ENCODE measurements around the gene TOMM7.

TOMM7 gene

DNA sequence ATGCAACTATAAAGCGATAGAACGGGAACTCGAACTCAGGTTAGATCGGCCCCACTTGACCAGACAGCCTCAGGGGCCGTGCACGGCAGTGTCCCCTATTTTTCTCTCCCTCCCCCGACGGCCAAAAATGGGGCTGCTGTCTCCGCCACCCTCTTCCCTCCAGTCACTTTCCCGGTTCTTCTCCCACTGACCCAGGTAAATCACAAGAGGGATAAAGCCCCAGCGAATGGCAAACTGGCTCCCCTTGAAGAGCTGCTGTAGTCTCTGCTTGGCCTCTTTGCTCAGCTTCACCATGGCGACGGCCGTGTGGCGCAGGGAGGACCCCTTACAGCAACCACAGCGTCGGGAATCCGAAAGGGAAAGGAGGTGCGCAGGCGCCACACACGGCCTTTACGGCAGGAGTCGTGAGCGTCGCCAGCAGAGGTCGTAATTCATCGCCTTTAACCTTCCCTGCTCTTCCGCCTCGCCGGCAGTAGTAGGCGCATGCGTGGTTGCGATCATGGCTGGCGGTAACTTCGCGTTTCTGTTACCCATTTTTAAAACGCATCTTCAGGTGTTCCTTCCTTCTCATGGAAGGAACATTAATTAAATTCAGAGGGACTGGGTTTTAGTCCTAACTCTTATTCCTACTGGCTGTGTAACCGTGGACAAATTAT, at the start of gene TOMM7:
Gene TOMM7, minus strand, starts transcription at position 364 of the 656 bp plus-strand sequence. Its CDS starts 70 bp downstream, at position 294.
- DNase-seq: peak; percentile 98

DNA sequence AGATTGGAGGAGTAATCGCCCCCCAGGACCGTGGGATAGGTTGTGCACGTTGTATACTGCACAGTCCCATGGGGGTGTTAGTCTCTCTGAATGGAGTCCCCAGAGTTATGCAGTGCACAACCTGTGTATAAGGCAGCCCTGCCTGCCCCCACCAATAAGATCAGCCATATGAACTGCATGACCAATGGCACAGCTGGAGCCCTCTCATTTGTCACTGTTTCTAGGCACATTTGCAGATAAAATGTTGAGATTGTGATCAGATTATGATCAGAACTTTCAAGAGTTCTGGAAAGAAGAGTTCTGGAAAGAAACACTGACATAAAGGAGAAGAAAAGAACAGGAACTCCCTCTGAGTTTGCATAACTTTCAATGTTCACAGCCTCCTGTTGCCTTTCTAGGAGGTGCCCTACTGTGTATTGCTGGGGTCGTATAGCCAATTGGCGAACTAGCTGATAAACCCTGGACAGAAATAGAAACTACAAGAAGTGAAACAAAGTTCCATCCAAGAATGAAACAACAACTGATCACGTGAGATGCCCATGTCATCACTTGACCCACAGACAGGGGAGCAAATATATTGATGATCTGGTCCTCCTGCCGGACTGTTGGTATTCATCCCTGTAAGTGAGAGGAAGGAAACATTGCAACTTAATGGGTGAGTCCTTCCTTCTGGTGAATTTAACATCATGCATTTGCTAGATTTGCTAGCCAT, 49.6 kb upstream of the TOMM7 start:
- no peak for DNase-seq

DNA sequence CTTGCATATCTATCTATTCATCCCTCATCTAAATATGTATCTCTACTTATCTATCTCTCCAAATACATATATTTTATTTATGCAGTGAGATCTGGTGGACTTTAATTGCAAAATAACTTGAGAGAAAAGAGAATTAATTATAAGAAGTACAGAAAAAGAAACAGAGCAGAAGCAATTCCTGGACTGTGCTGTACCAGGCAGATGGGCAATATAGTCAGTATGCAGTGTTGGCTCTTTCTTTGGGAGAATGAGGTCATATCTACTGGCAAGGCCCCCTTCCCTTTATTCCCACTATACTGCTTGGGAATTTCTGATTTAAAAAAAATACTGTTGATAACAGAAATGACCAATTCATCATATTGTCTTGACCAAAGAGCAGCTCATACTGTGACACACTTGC, 49.0 kb upstream of the TOMM7 start:
- DNase-seq: no peak

DNA sequence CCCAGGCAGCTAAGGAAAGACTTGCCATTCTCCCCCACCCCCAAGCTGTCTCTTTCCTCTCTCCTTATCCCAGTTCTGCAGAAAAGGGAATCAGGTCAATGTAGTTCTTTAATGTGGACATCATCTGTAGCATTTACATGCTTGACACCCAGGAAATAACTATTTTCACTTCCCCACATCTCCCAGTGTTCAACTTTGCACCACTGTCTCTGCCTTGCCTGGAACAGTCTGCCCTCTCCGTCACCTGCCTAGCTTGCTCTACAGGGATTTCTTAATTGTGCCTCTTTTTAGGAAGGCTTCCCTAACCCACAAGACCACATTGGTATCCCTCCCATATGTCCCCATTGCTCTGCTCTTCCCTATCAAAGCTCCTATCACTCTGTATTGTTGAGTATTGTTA, 45.9 kb upstream of the TOMM7 start:
- no peak for DNase-seq

DNA sequence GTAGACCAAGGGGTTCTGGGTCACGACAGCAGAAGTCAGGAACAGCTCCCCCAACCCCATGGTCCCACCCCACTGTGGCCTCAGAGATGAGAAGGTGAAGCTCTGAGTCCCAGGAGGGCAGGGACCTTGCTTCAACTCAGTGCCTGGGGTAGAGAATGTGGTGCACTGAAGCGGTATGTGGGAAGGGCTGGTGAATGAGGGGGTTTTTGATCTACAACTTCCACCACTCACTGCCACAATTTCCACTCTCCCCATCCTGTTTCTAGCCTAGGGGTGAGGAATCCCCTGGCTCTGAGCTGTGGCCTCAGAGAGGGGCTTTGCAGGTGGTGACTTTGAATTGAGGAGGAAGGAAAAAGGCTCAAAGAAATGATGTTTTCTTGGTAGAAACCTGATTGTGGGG, 44.9 kb upstream of the TOMM7 start:
- DNase-seq: no peak

DNA sequence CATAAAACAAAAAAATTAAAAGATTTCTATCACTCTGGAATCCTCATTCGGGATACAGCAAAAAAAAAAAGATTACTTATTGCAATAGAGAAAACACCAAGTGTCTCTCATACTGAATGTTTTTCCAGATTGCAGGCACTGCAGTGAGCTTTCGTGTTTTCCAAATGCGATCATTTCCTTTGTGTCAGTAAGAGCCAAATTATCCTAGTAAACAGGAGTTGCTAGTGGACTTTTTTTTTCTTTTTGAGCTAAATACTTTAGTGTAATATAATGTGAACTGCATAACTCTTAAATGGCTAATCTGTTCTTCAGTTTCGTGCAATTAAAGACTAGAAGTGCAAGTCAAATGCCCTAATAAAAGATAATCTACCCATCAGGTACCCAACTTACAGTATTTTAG, 44.4 kb upstream of the TOMM7 start:
- DNase-seq: no peak

DNA sequence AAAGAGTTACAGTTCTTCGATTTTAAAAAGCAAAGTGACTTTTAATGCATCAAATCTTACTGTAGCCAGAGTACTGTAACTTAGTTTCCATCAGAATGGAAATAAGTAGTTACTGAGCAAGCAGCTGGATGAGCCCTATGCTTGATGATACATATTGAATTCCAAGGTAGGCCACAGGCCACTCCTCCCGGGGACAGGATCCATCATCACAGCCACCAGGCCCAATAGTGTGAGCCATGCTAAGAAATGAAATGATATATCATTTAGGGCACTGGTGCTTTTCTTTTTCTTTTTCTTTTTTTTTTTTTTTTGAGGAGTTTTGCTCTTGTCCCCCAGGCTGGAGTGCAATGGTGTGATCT, 42.9 kb upstream of the TOMM7 start:
- DNase-seq: no peak

DNA sequence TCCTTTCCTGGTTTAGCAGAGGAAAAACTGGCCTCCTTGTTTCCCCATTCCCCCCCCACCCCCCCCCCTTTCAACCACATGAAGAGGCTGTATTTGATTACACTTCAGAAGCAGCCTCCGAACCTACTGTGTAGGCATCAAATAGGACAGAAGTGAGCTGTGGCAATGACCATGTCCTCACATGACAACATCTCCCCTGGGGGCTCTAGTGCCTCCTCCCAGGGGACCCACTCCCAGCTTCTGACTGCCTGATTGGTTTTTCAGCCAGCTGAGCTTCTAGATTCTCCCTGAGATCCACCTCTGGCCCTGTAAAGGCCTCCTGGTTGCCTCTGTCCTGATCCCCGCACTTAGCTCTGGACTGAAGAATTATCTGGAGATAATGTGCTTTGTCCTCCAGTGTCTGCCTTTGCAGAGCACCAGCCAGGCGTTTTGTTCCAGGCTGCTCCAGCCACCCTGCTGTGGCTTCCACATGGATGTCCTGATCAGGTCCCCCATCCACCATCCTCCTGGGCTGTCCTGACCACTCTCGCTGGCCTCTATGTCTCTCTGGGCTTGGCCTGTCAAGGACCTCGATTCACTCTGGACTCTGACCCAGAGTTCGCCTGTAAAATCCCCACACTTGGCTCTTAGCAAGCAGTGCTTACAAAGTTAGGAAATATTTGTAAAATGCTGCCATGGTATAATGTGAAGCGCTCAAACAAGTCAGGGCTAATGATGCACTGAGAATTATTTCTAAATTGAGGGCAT, 42.4 kb upstream of the TOMM7 start:
- no peak for DNase-seq

DNA sequence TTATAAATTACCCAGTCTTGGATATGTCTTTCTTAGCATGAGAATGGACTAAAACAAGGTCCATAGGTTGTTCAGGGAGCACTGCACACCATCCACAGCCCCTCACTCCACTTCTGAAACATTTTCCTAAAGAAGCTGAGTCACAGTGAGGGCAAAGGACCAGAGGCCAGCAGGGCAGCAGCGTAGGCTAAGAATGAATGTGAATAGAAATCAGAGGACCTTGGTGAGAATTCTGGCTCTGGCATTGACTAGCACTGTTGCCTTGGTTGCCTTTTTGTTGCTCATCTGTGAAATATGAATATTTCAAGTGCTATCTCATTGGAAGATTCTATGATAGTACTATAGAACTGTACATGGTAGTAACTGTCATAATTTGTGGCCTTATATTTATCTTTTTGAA, 41.7 kb upstream of the TOMM7 start:
- DNase-seq: no peak

DNA sequence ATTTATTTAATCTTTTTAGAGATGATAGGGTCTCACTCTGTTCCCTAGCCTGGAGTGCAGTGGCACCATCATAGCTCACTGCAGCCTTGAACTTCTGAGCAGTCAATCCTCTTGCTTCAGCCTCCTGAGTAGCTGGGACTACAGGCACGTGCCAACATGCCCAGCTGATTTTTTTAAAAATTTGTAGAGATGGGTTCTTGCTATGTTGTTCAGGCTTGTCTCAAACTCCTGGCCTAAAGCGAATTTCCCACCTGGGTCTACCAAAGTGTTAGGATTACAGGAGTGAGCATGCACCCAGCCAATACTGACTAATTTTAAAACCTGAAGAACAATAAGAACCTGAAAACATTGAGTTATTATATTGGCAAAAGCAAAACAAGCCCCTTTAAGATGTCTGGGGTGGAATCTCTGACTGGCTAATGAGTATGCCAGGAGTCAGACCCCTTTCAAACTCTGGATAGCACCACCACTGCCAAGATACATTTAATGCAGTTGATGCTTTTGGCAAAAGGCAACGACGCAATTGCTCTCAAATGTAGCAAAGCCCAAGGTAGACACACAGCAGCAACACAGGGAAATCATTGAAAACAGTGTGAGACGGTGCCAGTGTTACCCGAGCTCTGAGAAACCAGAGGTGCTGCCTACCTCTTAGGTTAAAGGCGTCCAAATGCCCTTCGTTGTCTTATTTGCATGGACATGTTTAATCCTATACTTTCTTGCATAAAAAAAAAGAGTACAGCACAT, 40.7 kb upstream of the TOMM7 start:
- DNase-seq: no peak

DNA sequence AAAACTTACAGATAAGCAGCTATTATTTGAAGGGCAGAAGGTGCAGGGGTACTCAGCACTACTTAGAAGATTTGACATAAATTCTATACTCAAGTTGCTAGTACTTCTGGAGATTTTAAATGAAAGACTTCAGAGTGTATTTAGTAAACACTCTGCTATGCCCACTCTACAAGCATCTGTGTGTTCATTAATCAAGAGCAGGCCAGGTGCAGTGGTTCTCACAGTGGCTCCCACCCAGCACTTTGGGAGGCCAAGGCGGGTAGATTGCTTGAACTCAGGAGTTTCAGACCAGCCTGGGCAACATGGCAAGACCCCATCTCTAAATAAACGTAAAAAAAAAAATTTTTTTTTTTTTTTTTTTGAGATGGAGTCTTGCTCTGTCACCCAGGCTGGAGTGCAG, 38.9 kb upstream of the TOMM7 start:
- DNase-seq: no peak

DNA sequence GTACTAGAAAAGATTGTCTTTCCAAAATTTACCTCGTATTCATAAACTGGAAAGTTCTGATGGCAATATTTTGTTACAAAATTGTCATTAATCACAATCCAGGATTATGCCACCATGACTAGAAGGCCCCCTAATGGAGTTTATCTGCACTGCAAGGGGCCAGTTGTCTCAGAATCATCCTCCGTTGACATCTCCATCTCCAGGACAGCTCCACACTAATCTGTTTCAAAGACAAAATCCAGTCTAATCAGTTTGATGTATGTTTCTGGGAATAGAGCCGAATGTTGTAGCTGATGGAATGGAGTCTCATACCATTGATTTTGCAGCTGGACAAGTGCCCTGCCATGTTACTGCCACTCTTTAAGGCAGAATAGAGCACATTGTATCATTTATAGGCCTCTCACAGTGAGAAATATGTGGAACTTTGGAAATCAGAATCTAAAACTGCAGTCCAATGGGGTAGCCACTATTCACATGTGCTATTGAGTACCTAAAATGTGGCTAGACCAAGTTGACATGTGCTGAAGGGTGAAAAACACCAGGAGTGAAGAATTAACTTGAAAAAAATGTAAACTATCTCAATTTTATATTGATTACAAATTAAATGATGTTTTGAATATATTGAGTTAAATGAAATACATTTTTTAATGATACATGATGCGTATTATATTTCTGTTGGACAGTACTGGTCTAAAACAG, 38.3 kb upstream of the TOMM7 start:
- DNase-seq: no peak

DNA sequence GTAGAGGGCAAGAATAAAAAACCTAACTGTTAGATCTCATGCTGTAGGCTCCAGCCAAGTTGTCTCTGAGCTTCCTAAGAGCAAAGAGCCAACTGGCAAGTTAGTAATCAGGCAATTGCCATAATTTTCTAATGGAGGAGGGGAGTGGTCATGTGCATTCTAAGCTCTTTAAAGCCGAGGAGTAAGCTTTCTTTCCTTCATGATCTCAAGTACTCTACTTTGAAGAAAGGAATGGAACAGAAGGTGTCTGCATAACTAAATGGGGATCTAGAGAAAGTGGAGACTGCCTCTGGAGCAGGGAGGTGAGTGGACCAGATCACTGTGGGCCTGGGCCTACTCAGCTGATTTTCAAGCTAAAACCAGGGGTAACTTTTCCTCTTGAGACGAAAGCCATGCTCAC, 37.7 kb upstream of the TOMM7 start:
- no peak for DNase-seq

DNA sequence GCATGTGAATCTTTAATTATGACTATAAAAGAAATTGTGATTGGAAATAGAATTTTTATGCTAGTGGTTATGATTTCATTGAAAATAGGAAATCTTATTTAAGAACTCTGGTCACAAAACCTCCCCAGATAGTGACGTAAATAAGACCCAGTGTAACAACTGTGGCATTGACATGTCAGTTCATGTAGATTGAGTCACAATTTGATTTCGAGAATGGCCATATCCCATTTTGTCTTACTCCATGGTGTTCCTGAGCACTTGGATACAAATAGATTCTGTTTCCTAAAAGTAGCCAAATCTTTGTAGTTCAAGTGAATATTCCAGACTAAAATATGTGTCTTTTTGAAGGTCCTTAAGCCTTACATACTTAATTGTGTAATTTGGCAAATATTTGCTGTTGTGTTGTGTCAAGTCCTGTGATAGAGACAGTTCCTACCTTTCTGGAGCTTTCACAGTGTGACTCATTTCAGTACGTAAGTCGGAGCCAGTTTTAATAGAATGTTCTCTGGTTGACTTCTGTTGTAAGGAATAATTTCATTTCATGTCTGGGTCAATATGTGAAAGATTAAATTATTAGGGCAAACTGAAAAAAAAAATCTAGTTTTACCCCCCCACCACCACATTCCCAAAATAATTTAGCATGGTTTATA, 37.1 kb upstream of the TOMM7 start:
- no peak for DNase-seq

DNA sequence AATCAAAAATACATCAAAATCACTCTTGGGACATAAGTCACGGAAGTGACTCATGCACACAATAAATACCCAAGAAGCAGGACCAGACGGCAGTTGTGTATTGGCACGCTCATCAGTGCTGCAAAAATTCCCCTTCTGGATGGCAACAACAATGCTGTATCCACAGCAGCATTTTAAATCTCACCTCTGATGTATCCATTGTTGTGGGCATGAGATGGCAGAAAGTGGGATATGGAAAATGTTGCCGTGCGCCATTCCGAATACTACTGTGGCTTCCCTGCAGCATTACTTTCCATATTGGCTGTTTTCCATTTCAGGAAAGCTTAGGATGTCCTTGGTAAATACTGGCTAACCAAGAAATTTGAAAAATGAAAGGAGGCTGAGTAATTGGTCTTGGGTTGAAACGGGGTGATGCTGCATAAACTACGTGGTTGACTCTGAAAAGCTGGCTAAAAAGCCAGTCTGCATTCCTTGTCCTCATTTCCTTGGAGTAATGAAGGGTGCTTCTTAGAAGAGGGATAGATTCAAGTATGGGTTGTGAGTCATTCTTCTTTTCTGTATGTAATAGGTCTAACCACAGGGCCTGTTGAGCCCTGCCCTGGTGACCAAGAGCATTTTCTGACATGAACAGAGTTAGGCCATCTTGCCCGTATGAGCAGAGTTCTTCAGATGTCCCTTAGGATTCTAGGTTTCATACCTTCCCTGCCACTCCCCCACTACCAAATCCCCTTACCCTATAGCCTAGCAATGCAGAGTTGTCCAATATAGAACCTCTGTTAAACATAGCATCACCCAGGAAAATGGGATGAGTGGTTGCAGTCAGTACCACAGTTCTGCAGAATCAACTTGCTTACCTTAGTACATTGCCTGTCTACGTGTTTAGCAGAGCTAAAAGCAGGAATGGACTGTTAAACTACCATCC, 36.3 kb upstream of the TOMM7 start:
- no peak for DNase-seq

DNA sequence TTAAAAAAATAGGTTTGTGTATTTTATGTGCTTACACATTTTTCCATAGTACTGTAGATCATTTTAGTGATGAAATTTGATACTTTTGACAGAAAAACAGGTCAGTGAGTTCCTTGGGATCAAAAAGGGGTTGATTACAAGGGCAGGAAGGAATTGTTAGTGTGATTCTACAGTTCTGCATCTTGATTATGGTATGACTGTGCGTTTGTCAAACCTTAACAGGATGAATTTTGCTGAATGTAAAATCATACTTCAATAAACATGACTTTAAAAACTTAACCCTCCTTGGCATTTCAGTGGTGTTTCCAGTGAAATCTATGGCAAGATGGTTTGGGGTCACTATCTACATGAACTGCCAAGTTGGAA, 35.6 kb upstream of the TOMM7 start:
- no peak for DNase-seq

DNA sequence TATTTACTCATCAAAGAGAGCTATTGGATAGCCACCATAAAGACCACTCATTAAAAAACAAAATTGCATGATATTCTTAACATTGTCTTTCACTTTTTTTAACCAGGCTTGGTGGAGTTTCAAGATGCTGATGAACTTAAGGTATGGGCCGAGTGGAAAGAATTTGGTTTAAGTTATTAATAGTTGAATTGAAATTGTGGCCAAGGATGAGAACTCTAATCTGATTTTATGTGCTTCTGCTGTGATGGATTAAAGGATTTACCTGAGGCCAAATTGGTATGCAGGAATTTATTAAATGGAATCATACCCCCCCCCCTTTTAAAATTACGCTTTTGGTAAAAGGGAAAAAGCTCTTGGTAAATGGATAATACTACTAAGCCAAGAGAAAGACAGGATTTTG, 33.8 kb upstream of the TOMM7 start:
- no peak for DNase-seq

DNA sequence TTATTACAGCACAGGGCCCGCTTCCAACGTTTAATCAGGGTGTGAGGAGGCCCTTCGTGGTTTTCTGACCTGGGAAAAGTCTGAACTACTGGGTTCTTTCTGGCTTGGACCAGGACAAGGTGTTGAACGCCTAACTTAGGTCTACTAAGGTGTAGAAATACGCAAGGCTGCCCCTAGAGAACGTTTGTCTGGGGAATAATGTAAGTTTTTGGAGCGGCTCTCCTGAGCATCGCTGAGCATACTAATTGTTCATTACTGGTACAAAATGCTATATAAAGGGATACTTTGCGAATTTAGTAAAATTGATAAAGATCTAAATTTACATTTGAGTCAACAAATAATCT, 32.4 kb upstream of the TOMM7 start:
- DNase-seq: no peak

DNA sequence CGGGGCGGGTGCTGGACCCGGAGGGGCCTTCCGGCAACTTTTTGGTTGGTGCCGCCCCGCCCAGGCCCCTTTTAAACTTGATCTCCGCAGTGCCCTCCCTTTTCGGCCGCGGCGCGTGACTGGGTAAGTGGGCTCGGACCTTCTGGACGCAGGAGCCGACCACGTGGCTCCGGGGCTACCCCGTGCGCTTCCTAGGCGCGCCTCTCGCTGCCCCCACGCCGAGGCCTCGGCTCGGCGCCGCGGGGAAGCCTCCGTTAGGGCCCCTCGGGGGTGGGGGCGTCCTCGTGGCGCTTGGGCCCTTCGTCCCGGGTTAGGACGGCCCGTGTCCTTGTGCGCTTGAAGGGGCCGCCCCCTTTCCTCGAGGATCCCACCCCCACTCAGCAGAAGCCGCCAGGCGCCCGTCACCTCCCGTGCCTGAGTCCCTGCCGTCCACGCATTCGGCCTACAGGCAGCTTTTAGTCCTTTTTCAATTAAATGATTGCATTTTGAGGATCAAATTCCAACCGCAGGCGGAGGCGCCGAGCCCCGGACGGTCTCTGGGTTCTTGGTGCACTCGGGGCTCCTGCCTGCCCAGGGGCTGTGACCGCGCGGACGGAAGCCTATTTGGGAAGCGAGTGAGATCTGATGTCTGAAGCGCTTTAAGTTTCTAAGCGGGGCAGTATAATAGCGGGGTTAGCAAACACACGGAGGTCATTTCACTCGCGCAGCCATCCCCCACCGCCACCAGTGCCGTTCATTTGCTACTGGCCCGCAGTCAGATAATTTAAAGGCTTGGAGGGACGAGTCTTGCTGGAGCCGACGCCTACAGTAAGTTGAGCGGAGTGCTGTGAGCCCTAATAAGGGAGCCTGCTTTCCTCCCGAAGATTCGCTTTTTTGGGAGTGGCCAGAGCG, 31.8 kb upstream of the TOMM7 start:
- DNase-seq: peak; percentile 11

DNA sequence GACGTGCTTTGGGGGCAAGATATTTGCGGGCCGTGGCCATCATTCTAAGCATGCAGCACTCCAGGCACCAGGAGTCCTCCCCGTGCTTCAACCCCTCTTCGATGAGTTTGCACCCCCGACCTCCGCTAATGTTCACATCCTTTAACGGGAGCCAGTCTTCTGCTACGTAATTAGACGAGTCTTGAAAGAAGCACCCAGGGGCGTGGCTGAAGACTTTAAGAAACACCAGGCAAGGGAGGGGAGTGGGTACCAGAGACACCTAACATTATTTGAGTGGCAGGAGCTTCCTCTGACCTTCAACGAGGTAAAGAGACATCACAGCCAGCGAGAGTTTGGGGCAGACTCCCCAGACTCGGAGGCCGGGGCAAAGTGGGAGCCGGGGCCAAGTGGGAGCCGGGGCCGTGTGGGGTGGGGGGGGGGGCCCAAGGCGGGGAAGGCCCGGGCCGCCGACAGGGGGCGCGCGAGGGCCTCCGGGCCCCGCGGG, 31.1 kb upstream of the TOMM7 start:
- DNase-seq: no peak
